Stimulated activated CD8-positive, alpha-beta memory T cell treated with anti-CD3 and anti-CD28 coated beads, Interleukin-15, amount 100 ng/mL, for 1 hour (primary cell): ENCODE data around the gene MYRF.

Experiments used
- DNase-seq: peaks from one replicate; pipeline ENCODE4 v3.0.0-alpha.2; 2020; ENCODE audit warnings: low read depth

Gene MYRF

GRCh38 chr11:61817471-61818202 is 65.2 kb downstream of the MYRF start:
- no peak for DNase-seq

DNA sequence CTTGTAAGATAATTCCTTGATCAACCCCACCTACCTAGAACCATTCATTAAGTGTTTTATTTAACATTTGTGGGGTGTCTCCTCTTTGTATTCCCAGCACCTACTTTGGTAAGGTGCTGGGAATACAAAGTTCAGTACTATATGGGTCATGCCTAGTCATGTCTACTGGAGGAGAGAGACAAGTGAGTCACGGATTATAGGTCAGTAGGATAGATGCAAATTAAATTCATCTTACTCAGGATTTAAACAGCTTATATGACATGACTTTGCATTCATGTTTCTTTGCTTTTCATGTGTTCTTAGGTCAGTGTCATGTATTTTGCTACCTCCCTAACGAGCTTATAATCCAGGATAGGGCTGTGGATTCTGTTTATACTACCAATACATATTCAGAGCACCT is 67.7 kb downstream of the MYRF start:
- DNase-seq: no peak

- DNase-seq: no peak
These were observed 74.6 kb downstream of the MYRF start for GRCh38 chr11:61826930-61827570.

DNA sequence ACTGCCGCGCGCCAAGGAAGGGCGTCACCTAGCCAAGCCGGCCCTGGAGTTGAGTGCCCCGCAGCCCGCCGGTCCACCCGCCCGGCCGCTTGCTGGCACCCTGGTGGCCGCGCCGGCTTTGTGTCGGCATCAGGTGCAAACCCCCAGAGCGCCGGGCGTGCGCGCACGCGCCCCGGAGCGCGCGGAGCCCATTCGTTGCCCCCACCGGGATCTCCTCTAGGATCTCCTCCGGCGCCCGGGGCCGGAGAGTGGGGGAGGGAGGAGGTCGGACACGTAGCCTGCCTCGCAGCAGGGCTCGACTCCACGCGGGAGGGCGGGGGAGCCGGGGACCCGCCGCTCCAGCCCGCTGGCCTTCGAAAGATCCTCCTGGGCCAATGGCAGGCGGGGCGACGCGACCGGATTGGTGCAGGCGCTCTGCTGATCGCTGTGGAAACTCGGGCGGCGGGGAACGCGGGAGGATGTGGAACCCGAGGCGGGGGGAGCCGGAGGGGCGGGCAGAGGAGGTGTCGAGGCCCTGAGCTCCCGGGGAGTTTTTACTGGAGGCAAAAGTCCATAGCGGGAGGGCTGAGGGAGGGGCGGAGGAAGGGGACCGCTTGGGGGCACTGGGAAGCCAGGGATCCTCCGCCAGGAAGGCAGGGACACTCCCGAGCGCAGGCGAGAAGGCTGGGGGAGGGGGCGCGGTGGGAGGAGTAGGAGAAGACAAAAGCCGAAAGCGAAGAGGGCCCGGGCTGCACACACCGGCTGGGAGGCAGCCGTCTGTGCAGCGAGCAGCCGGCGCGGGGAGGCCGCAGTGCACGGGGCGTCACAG is 75.3 kb downstream of the MYRF start, which contains the start of gene FADS2:
TSS of gene FADS2 (plus strand) at position 730 of the 808 bp plus-strand sequence. CDS start 91 bp downstream, outside the sequence.
- DNase-seq: no peak

DNA sequence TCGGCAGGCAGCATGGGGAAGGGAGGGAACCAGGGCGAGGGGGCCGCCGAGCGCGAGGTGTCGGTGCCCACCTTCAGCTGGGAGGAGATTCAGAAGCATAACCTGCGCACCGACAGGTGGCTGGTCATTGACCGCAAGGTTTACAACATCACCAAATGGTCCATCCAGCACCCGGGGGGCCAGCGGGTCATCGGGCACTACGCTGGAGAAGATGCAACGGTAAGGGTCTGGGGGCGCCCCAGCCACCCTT is 75.9 kb downstream of the MYRF start:
- DNase-seq: no peak

GRCh38 chr11:61828629-61829407 is 76.4 kb downstream of the MYRF start:
- no peak for DNase-seq

DNA sequence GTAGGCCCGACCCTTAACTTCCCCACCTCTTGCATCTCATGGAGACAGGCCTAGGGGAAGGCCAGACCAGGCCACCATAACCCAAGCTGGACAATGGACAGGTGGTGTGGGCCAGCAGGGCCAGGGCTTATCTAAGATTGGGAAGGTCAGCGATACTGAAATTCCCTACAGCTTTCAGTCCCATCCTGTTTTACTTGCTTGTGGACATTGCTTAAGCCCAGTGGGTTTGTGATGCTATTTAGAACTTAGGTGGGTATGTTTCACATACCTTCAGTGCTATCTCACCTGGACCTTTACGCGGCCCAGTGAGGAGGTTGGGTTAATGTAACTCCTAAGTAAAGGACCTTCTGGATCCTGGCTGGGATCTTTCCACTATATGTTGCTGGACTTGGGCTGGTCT is 77.4 kb downstream of the MYRF start:
- no peak for DNase-seq

DNA sequence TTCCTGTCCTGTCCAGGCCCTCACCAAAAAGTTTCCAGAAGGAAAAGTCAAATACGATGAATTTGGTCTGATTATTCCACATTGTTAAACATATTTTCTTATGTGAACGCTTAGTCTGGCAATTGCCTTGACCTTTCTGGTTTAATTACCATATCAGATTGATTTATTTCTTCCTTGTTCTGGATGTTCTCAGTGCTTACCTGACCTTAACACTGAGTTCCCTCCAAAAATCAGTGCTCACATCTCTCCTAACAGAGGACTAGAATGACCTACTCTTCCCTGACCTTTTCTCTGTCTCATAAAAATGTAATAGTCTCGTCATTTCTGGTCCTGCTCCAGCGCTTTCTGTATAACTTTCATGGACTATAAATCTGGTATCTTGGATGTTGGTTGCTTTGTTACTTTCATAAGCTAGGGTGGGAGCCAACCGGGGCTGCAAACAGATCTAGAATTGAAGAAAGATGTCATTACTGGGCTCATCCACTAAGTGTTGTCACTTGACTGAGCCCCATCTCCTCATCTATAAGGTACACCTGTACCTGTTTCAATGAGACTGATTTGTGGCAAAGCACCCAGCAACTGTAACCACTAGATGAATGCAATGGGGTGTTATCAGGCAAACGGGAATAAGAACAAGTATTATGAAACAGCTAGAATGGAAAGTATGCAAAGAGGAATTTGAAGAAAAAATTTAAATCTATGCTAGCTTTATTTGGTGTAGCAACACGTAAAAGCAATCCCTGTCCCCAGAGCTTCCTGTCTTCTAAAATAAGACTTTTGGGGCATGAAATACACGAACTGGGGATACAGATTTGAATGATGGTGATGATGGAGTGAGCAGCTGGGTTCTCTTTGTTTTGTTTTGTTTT is 78.0 kb downstream of the MYRF start:
- DNase-seq: no peak

DNA sequence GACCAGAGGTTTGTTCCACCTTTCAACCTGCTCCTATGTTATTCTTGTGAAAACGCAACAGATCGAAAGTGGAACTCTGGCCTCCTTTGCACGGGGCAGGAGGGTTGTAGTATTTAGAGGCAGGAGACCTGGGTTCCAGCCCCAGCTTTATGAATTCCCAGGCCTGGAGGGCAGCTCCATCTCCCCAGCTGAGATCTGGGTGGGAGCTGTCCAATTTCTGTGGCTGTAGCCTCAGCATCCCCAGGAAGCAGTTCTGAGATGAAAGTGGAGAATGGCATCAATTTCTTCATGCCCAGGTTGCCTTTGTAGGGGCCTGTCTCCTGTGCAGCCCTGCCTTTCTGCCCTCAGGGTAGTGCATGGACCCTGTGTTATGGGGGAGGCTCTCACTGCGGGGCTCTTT is 79.8 kb downstream of the MYRF start:
- no peak for DNase-seq

DNA sequence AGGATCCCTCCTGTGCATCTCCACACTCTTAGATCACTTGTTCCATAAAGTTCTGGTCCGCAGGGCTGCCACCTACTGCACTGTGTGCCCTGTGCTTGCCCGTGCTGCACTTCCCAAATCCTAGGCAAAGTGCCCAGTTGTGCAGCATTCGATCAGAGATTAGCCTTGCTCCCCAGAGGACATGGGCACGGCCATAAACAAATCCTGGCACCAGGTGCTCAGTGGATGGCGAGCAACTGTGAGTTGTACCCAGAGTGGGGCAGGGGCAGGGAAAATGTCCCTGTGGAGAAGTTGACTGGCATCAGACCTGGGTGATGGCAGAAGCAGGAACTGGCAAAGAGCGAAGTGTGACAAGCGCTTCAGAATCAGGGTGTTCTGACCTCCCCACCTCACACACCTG is 80.3 kb downstream of the MYRF start:
- no peak for DNase-seq

GRCh38 chr11:61833471-61833870 is 81.0 kb downstream of the MYRF start:
- DNase-seq: no peak

GRCh38 chr11:61833926-61834277 is 81.5 kb downstream of the MYRF start:
- DNase-seq: no peak

DNA sequence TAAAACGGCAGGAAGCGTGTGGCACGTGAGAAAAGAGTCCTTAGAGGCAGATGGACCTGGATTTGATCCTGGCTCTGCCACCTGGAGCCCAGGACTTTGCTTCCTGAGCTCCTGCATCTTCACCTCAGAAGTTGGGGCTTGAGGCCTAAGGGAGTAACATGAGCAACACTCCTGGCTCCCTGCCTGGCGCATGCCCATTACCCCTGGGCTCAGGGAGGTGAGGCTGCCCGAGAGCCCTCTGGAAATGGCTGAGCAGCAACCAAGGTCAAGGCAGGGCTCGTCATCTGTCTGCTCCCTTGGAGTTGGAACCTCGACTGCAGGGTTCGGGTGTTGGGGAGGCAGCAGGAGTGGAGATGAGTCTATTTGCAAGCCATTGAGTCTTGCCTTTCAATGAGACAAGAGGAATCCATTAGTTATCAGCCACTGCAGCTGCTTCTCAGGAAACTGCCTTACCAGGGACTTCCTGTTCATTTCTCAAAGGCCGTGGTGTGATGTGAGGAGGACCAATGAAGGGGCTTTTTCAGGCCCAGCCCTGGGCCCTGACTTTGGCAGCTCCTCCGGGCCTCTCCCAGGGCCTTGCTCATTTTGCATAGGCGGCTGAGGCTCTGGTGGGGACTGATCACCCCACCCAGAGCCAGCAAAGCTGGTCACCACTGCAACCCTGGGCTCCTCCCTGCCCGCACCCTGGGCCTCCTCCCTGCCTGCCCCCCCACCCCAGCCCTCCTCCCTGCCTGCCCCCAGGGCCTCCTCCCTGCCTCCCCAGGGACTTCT is 82.0 kb downstream of the MYRF start:
- DNase-seq: no peak

DNA sequence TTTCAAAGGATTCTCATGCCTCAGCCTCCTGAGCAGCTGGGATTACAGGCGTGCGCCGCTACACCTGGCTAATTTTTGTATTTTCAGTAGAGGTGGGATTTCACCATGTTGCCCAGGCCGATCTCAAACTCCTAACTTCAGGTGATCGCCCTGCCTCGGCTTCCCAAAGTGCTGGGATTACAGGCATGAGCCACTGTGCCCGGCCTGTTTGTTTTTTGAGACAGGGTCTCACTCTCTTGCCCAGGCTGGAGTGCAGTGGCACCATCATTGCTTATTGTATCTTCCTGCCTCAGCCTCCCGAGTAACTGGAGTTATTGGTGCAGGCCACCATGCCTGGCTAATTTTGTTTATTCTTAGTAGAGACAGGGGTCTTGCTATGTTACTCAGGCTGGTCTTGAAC is 83.8 kb downstream of the MYRF start:
- DNase-seq: no peak

DNA sequence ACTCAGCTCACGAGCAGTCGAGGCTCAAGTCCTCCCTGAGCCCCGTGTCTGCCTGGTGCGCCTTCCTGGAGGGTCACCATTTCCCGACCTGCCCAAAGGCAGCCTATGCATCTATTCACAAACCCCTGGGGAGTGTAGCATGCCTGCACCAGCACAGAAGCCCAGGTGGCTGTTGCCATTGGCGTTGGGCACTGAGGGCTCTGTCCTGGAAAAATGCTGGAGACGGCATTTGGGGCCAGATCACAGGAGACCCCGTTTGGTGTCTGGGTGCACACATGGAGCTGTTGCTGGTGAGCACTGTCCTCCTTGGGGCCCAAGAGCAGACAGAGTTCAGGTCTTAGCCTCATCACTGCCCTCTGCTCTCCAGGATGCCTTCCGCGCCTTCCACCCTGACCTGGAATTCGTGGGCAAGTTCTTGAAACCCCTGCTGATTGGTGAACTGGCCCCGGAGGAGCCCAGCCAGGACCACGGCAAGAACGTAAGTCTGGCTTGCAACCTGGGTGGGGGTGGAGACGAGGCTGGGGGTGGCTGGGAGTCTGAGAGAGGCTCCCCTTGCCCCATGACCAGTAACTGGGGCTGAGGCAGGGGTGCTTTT is 85.1 kb downstream of the MYRF start:
- no peak for DNase-seq
